HepG2 (cell line): ENCODE data around the gene EIF4E1B. TPM values are rescaled to one million over a fixed set of nuclear protein-coding genes. Genes with fewer than 3 reads are reported as not detected.

ENCODE experiments used
- HIVEP1 ChIP-seq: sonication (generic); formaldehyde crosslinking; IDR thresholded peaks from 2 replicates; pipeline ENCODE4 v1.4.0; 2020; ENCODE audit warnings: mild to moderate bottlenecking, missing genetic modification reagents
- IRX3 ChIP-seq: sonication (generic); formaldehyde crosslinking; IDR thresholded peaks from 2 replicates; pipeline ENCODE4 v1.8.1; 2023; ENCODE audit warnings: mild to moderate bottlenecking, low read depth, missing genetic modification reagents, borderline replicate concordance
- JUND ChIP-seq: sonication (generic); formaldehyde crosslinking; IDR thresholded peaks from 2 replicates; pipeline ENCODE4 v1.8.0; 2022; ENCODE audit warnings: mild to moderate bottlenecking, missing genetic modification reagents
- KLF13 ChIP-seq: sonication (generic); formaldehyde crosslinking; IDR thresholded peaks from 2 replicates; pipeline ENCODE4 v1.4.0; 2020; ENCODE audit warnings: mild to moderate bottlenecking, missing genetic modification reagents
- MXI1 ChIP-seq: IDR thresholded peaks from 3 replicates; pipeline ENCODE4 v1.6.1; 2012; ENCODE audit warnings: low read depth, low read length, inconsistent platforms, borderline replicate concordance
- NR3C1 ChIP-seq: sonication (generic); formaldehyde crosslinking; IDR thresholded peaks from 2 replicates; pipeline ENCODE4 v1.4.0; 2020; ENCODE audit warnings: missing genetic modification reagents
- SALL2 ChIP-seq: sonication (generic); formaldehyde crosslinking; IDR thresholded peaks from 2 replicates; pipeline ENCODE4 v1.8.1; 2023; ENCODE audit warnings: mild to moderate bottlenecking, missing genetic modification reagents, inconsistent platforms
- STAG1 ChIP-seq: sonication (generic); formaldehyde crosslinking; IDR thresholded peaks from 2 replicates; pipeline ENCODE4 v1.4.0; 2020; ENCODE audit warnings: missing genetic modification reagents
- THAP11 ChIP-seq: IDR thresholded peaks from 2 replicates; pipeline ENCODE4 v1.6.1; 2016; ENCODE audit warnings: missing biosample characterization, missing genetic modification reagents
- ZNF282 ChIP-seq: fragments of 450-650 bp; IDR thresholded peaks from 2 replicates; pipeline ENCODE4 v1.6.1; 2018; ENCODE audit not compliant: partially characterized antibody
- ZNF350 ChIP-seq: sonication (generic); formaldehyde crosslinking; IDR thresholded peaks from 2 replicates; pipeline ENCODE4 v1.4.0; 2020; ENCODE audit warnings: mild to moderate bottlenecking, low read depth, missing genetic modification reagents, borderline replicate concordance
- ZNF562 ChIP-seq: sonication (generic); formaldehyde crosslinking; IDR thresholded peaks from 2 replicates; pipeline ENCODE4 v1.8.0; 2022; ENCODE audit warnings: missing genetic modification reagents, borderline replicate concordance
- ZNF567 ChIP-seq: sonication (generic); formaldehyde crosslinking; IDR thresholded peaks from 2 replicates; pipeline ENCODE4 v1.8.1; 2023; ENCODE audit warnings: mild to moderate bottlenecking, missing genetic modification reagents, borderline replicate concordance
- polyA plus RNA-seq, 8 experiments: library from polyadenylated mRNA; depleted of rRNA in 3 of 8; stranded (reverse) in 7 of 8; unstranded in 1 of 8; fragments of >200 nt; fragmentation: Illumina TruSeq in 4 of 8; extraction: Trizol in 4 of 8; gene quantifications; 2 replicates each; pipeline versions ENCODE4 v1.2.1 to v1.2.3, GENCODE V29; 2011 to 2016; ENCODE audit warnings: low read depth in 4 of 8, missing spikeins in 1 of 8, mixed read lengths in 1 of 8; ENCODE audit not compliant: insufficient read depth in 1 of 8
- total RNA-seq, 5 experiments: library from RNA; depleted of rRNA; stranded (reverse); fragments of >200 nt; fragmentation: Illumina TruSeq; extraction: Trizol; gene quantifications; 2 replicates each; pipeline ENCODE4 v1.2.3, GENCODE V29; 2016; ENCODE audit warnings: low read depth in 1 of 5
- TF ChIP-seq, protein P1 (sequence below): sonication (generic); formaldehyde crosslinking; IDR thresholded peaks from 2 replicates; pipeline ENCODE4 v1.4.0; 2020; ENCODE audit warnings: missing genetic modification reagents, mild to moderate bottlenecking, borderline replicate concordance
- TF ChIP-seq, protein P2 (sequence below): sonication (generic); formaldehyde crosslinking; conservative IDR thresholded peaks from 2 replicates; pipeline ENCODE4 v1.5.0; 2020; ENCODE audit warnings: missing genetic modification reagents
- TF ChIP-seq, protein P3 (sequence below): sonication (generic); formaldehyde crosslinking; IDR thresholded peaks from 2 replicates; pipeline ENCODE4 v1.5.1; 2020; ENCODE audit warnings: missing genetic modification reagents, mild to moderate bottlenecking, borderline replicate concordance
- TF ChIP-seq, protein P4 (sequence below): IDR thresholded peaks from 2 replicates; pipeline ENCODE4 v1.6.1; 2016; ENCODE audit warnings: missing compliant biosample characterization, missing genetic modification reagents, borderline replicate concordance
- TF ChIP-seq, protein P5 (sequence below): sonication (generic); formaldehyde crosslinking; IDR thresholded peaks from 2 replicates; pipeline ENCODE4 v1.5.0; 2020; ENCODE audit warnings: missing genetic modification reagents
- TF ChIP-seq, protein P6 (sequence below): sonication (generic); formaldehyde crosslinking; IDR thresholded peaks from 2 replicates; pipeline ENCODE4 v1.8.1; 2023; ENCODE audit warnings: mild to moderate bottlenecking, missing genetic modification reagents, borderline replicate concordance
- TF ChIP-seq, protein P7 (sequence below): sonication (generic); formaldehyde crosslinking; IDR thresholded peaks from 2 replicates; pipeline ENCODE4 v1.5.1; 2020; ENCODE audit warnings: missing genetic modification reagents, mild to moderate bottlenecking, borderline replicate concordance

EIF4E1B gene
- total and polyA plus RNA-seq, 2 of the 13 experiments (the other 11 are each of a cell fraction or from before 2014, with no cell fraction given): not detected

DNA sequence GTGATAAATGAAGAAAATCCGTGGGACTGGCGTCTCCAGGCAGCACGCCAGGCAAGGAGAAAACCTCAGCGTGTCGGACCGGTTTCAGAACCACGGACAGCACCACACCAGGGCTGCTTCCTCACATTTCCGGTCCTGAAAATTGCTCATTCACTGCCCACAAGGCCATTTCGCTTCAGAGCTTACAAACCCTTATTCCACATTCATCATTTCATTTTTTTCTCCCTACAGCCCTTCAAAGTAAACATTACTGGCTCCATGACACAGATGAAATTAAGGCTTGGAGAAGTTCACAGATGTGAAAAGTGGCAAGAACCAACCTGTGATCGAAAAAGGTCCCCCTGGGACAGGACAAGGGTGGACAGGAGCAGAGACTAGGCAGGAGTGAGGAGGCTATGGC lies 19.0 kb upstream of the EIF4E1B start (continued):
- TF ChIP-seq, protein P1, sequence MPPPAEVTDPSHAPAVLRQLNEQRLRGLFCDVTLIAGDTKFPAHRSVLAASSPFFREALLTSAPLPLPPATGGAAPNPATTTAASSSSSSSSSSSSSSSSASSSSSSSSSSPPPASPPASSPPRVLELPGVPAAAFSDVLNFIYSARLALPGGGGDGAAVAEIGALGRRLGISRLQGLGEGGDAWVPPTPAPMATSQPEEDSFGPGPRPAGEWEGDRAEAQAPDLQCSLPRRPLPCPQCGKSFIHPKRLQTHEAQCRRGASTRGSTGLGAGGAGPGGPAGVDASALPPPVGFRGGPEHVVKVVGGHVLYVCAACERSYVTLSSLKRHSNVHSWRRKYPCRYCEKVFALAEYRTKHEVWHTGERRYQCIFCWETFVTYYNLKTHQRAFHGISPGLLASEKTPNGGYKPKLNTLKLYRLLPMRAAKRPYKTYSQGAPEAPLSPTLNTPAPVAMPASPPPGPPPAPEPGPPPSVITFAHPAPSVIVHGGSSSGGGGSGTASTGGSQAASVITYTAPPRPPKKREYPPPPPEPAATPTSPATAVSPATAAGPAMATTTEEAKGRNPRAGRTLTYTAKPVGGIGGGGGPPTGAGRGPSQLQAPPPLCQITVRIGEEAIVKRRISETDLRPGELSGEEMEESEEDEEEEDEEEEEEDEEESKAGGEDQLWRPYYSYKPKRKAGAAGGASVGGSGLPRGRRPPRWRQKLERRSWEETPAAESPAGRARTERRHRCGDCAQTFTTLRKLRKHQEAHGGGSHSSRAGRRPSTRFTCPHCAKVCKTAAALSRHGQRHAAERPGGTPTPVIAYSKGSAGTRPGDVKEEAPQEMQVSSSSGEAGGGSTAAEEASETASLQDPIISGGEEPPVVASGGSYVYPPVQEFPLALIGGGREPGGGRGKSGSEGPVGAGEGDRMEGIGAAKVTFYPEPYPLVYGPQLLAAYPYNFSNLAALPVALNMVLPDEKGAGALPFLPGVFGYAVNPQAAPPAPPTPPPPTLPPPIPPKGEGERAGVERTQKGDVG (CRISPR knock-in tag): no peak
- TF ChIP-seq THAP11 (CRISPR knock-in tag) (peak; percentile 59), STAG1 (CRISPR knock-in tag) (no peak), SALL2 (CRISPR knock-in tag) (no peak), ZNF350 (no peak), KLF13 (CRISPR knock-in tag) (no peak), HIVEP1 (CRISPR knock-in tag) (no peak), IRX3 (no peak), NR3C1 (CRISPR knock-in tag) (no peak), MXI1 (peak; percentile 65; the same call in 1 of the 3 replicates), JUND (no peak), ZNF282 (no peak), ZNF562 (CRISPR knock-in tag) (no peak), ZNF567 (CRISPR knock-in tag) (no peak)
- TF ChIP-seq, protein P2, sequence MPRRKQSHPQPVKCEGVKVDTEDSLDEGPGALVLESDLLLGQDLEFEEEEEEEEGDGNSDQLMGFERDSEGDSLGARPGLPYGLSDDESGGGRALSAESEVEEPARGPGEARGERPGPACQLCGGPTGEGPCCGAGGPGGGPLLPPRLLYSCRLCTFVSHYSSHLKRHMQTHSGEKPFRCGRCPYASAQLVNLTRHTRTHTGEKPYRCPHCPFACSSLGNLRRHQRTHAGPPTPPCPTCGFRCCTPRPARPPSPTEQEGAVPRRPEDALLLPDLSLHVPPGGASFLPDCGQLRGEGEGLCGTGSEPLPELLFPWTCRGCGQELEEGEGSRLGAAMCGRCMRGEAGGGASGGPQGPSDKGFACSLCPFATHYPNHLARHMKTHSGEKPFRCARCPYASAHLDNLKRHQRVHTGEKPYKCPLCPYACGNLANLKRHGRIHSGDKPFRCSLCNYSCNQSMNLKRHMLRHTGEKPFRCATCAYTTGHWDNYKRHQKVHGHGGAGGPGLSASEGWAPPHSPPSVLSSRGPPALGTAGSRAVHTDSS (CRISPR knock-in tag): no peak
- TF ChIP-seq, protein P3, sequence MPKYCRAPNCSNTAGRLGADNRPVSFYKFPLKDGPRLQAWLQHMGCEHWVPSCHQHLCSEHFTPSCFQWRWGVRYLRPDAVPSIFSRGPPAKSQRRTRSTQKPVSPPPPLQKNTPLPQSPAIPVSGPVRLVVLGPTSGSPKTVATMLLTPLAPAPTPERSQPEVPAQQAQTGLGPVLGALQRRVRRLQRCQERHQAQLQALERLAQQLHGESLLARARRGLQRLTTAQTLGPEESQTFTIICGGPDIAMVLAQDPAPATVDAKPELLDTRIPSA (CRISPR knock-in tag): no peak
- TF ChIP-seq, protein P4, sequence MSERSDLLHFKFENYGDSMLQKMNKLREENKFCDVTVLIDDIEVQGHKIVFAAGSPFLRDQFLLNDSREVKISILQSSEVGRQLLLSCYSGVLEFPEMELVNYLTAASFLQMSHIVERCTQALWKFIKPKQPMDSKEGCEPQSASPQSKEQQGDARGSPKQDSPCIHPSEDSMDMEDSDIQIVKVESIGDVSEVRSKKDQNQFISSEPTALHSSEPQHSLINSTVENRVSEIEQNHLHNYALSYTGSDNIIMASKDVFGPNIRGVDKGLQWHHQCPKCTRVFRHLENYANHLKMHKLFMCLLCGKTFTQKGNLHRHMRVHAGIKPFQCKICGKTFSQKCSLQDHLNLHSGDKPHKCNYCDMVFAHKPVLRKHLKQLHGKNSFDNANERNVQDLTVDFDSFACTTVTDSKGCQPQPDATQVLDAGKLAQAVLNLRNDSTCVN (CRISPR knock-in tag): peak; percentile 77; the same call in 1 of the 2 replicates
- TF ChIP-seq, protein P5, sequence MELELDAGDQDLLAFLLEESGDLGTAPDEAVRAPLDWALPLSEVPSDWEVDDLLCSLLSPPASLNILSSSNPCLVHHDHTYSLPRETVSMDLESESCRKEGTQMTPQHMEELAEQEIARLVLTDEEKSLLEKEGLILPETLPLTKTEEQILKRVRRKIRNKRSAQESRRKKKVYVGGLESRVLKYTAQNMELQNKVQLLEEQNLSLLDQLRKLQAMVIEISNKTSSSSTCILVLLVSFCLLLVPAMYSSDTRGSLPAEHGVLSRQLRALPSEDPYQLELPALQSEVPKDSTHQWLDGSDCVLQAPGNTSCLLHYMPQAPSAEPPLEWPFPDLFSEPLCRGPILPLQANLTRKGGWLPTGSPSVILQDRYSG: no peak
- TF ChIP-seq, protein P6, sequence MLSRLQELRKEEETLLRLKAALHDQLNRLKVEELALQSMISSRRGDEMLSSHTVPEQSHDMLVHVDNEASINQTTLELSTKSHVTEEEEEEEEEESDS: no peak
- TF ChIP-seq, protein P7, sequence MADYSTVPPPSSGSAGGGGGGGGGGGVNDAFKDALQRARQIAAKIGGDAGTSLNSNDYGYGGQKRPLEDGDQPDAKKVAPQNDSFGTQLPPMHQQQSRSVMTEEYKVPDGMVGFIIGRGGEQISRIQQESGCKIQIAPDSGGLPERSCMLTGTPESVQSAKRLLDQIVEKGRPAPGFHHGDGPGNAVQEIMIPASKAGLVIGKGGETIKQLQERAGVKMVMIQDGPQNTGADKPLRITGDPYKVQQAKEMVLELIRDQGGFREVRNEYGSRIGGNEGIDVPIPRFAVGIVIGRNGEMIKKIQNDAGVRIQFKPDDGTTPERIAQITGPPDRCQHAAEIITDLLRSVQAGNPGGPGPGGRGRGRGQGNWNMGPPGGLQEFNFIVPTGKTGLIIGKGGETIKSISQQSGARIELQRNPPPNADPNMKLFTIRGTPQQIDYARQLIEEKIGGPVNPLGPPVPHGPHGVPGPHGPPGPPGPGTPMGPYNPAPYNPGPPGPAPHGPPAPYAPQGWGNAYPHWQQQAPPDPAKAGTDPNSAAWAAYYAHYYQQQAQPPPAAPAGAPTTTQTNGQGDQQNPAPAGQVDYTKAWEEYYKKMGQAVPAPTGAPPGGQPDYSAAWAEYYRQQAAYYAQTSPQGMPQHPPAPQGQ (CRISPR knock-in tag): no peak
